Thoracic aorta (tissue), 2 donors: ENCODE measurements around the gene EIF4EBP3. TPM values are rescaled to one million over a fixed set of nuclear protein-coding genes. Genes with fewer than 3 reads are reported as not detected.
"Not testable (repeated sequence)": the region's sequence is repeated elsewhere in the genome, so short reads cannot be mapped to it uniquely, and the experiment has no call there.

Experiments
- ATAC-seq: fragments of 150-250 bp; one replicate; pipeline ENCODE4 v1.8.0; 2017; ENCODE audit warnings: low read depth; ENCODE audit not compliant: insufficient number of reproducible peaks, low FRiP score
- DNase-seq: peaks from one replicate; pipeline ENCODE4 v3.0.0-alpha.2; 2020; ENCODE audit warnings: low spot score
- H3K27ac ChIP-seq, 2 donors: fragments of 200-600 bp; sonication (generic); 1 replicate in 1 of 2; 2 replicates in 1 of 2; pipeline ENCODE4 v1.5.1; 2016; ENCODE audit warnings: mild to moderate bottlenecking in 2 of 2, moderate library complexity in 2 of 2
- H3K27me3 ChIP-seq: fragments of 200-600 bp; sonication (generic); replicated peaks from 2 replicates; pipeline ENCODE4 v1.6.0; 2016; ENCODE audit warnings: mild to moderate bottlenecking; ENCODE audit not compliant: insufficient read depth
- H3K36me3 ChIP-seq: fragments of 200-600 bp; sonication (generic); one replicate; pipeline ENCODE4 v1.5.1; 2016
- H3K4me1 ChIP-seq, 2 donors: fragments of 200-600 bp; sonication (generic); 1 replicate in 1 of 2; 2 replicates in 1 of 2; pipeline versions ENCODE4 v1.5.1 to v1.6.0; 2016; ENCODE audit warnings: low read depth in 2 of 2, mild to moderate bottlenecking in 1 of 2; ENCODE audit not compliant: control insufficient read depth in 1 of 2
- H3K4me3 ChIP-seq: fragments of 200-600 bp; sonication (generic); 2 replicates; pipeline ENCODE4 v1.5.1; 2016; ENCODE audit warnings: mild to moderate bottlenecking
- H3K9me3 ChIP-seq: fragments of 200-600 bp; sonication (generic); 2 replicates; pipeline ENCODE4 v1.5.1; 2016
- CTCF ChIP-seq: fragments of 200-600 bp; sonication (generic); IDR thresholded peaks from one replicate; pipeline ENCODE4 v1.5.1; 2019; ENCODE audit warnings: antibody characterized with exemption
- total RNA-seq, 2 donors: library from RNA; depleted of rRNA; stranded (reverse); fragments of >200 nt; gene quantifications; one replicate each; pipeline versions ENCODE4 v1.1.0 to v1.2.3, GENCODE V29; 2016

EIF4EBP3 gene
- total RNA-seq, 2 donors from 2014 or later, result 6.0 TPM; not detected in 1

GRCh38 chr5:140588311-140589070 lies 41.0 kb downstream of the EIF4EBP3 start:
- Histone ChIP-seq H3K36me3 (no peaks in the 10 kb centered on the region), H3K27ac (peak overlapping the region; percentile 1 to 32), H3K27me3 (no peaks in the 10 kb centered on the region), H3K9me3 (no peaks in the 10 kb centered on the region), H3K4me1 (peaks cover 8 to 13% of the 10 kb centered on the region in 2 donors), H3K4me3 (no peak overlapping the region)
- no peak for ATAC-seq
- no peak for DNase-seq
- TF ChIP-seq CTCF, result no peak

- no peaks in the 10 kb centered on the region for H3K9me3 ChIP-seq
- H3K4me3 ChIP-seq, result no peak overlapping the region
- ATAC-seq, result no peak
- TF ChIP-seq CTCF, result no peak
- H3K27me3 ChIP-seq, result no peaks in the 10 kb centered on the region
- DNase-seq, result no peak
- H3K4me1 ChIP-seq, result peaks cover 8 to 16% of the 10 kb centered on the region in 2 donors
- H3K27ac ChIP-seq, result peak overlapping the region in 1 of 2 donors; percentile 10
- H3K36me3 ChIP-seq, result no peaks in the 10 kb centered on the region
These were observed 43.4 kb downstream of the EIF4EBP3 start for GRCh38 chr5:140590861-140591260.

GRCh38 chr5:140591747-140592372 lies 44.4 kb downstream of the EIF4EBP3 start:
- ATAC-seq, result no peak
- no peaks in the 10 kb centered on the region for H3K9me3 ChIP-seq
- peak overlapping the region; percentile 37 for H3K4me3 ChIP-seq
- no peak for DNase-seq
- H3K27me3 ChIP-seq, result no peaks in the 10 kb centered on the region
- peaks cover 8 to 24% of the 10 kb centered on the region in 2 donors for H3K4me1 ChIP-seq
- no peak overlapping the region for H3K27ac ChIP-seq
- H3K36me3 ChIP-seq, result no peaks in the 10 kb centered on the region
- TF ChIP-seq CTCF, result no peak

GRCh38 chr5:140593070-140593469 lies 45.6 kb downstream of the EIF4EBP3 start:
- not testable (repeated sequence) for H3K27me3 ChIP-seq, ATAC-seq, DNase-seq, H3K4me3 ChIP-seq, H3K27ac ChIP-seq, H3K9me3 ChIP-seq, H3K36me3 ChIP-seq
- H3K4me1 ChIP-seq, result peaks cover 8 to 24% of the 10 kb centered on the region in 2 donors

GRCh38 chr5:140594169-140594568 lies 46.7 kb downstream of the EIF4EBP3 start:
- no peak for TF ChIP-seq CTCF
- DNase-seq (no peak), ATAC-seq (no peak)
- no peaks in the 10 kb centered on the region for H3K27me3 ChIP-seq
- no peak overlapping the region for H3K4me3 ChIP-seq
- no peak overlapping the region for H3K27ac ChIP-seq
- no peaks in the 10 kb centered on the region for H3K9me3 ChIP-seq
- H3K36me3 ChIP-seq, result no peaks in the 10 kb centered on the region
- H3K4me1 ChIP-seq, result peaks cover 6 to 18% of the 10 kb centered on the region in 2 donors
